Coronary artery (tissue), 2 donors: ENCODE data around the gene ZIC1.

Experiments used
- DNase-seq: peaks from one replicate; pipeline ENCODE4 v3.0.0-alpha.2; 2017; ENCODE audit warnings: low spot score
- H3K27ac ChIP-seq, 2 donors: fragments of 200-600 bp; sonication (generic); one replicate each; pipeline ENCODE4 v1.5.1; 2016 to 2019
- H3K4me3 ChIP-seq: fragments of 200-600 bp; sonication (generic); 2 replicates; pipeline ENCODE4 v1.5.1; 2016; ENCODE audit warnings: mild to moderate bottlenecking, moderate library complexity
- CTCF ChIP-seq: fragments of 200-600 bp; sonication (generic); IDR thresholded peaks from one replicate; pipeline ENCODE4 v1.5.1; 2019; ENCODE audit warnings: antibody characterized with exemption

The ZIC1 gene

DNA sequence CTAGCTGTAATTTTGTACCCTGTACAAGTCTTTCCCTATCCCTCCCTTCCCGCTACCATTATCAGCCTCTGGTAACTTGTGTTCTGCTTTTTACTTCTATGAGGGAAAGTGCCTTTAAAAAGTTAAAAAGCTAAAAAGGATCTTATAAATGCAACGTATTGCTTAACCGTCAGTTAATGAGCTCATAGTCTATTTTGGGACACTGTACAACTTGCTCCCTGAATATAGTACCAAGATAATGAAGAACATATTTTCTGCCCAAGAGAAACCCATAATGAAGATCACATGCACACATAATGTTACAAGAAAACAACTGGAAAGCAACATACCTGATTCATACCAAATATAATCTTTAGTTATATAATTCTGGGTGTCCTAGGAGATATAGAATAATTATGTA lies 22.6 kb downstream of the ZIC1 start:
- DNase-seq: no peak
- TF ChIP-seq CTCF: no peak
- no peak overlapping the region for H3K27ac ChIP-seq
- no peak overlapping the region for H3K4me3 ChIP-seq

GRCh38 chr3:147447224-147447623 lies 38.1 kb downstream of the ZIC1 start:
- Histone ChIP-seq H3K4me3 (no peak overlapping the region), H3K27ac (no peak overlapping the region)
- TF ChIP-seq CTCF: no peak
- DNase-seq: no peak

DNA sequence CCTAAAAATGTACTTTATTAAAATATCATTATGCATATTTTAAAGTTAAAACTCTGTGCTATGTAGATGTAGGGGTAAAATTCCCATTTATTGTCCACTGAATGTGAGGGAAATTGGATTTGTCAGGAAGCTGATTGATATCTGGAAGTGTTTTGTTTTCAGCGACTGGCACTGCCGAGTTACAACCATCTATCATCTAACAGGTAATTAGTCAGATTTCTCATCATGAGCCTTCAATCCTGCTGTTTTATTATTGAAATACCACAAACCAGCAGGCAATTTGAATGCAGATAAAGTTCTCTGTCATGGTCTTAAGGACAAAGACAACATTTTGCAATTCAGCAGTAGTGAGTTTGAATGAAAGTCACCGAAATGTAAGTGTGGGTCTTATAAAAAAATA lies 40.5 kb downstream of the ZIC1 start:
- TF ChIP-seq CTCF: no peak
- Histone ChIP-seq H3K27ac (no peak overlapping the region), H3K4me3 (no peak overlapping the region)
- DNase-seq: no peak

DNA sequence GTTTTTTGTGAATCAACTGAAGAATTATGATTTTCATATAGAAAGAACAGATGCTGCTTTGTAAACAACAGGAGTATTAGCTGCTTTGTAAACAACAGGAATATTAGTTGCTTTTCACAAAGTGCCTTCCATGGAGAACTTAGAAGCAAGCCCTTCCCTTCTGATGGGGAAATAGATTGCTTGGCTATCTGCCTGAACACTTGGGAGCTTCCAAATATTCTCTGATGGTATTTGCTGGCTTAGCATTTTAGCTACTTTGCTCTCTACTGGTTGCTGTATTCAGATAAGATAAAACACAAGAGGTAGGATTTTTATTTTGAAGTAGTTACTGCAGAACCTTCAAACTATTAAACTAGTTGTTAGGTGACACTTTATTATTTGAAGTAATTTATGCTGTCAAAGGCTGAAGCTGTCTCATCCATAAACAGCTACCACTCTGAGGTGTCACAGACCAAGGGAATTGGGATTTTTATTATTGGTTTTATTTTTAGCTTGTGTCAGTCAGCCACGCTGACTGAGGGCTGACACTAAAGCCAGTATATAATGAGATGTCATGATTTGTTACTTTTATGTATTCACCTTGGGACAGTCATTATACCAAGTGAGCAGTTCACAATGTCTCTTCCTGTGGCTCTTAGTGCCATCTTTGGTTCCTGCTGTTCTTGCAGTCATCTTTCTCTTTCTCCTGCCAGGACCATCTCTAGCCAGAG lies 50.0 kb downstream of the ZIC1 start:
- TF ChIP-seq CTCF: no peak
- no peak for DNase-seq
- Histone ChIP-seq H3K4me3 (no peak overlapping the region), H3K27ac (no peak overlapping the region)

- no peak overlapping the region for H3K4me3 ChIP-seq
- H3K27ac ChIP-seq: no peak overlapping the region
- TF ChIP-seq CTCF: no peak
- DNase-seq: no peak
Measured at GRCh38 chr3:147462856-147463255, 53.7 kb downstream of the ZIC1 start.
